K562 (cell line): ENCODE measurements around the gene AP1G2. TPM values are rescaled to one million over a fixed set of nuclear protein-coding genes. Genes with fewer than 3 reads are reported as not detected.
A peak's percentile ranks its signal among the peaks of the same experiment; 100 is the strongest.

Experiments
- BRD9 ChIP-seq: fragments of 450-650 bp; IDR thresholded peaks from 2 replicates; pipeline ENCODE4 v1.6.1; 2018; ENCODE audit warnings: low read depth; ENCODE audit not compliant: partially characterized antibody
- CBX5 ChIP-seq: IDR thresholded peaks from 2 replicates; pipeline ENCODE4 v1.6.1; 2014; ENCODE audit warnings: low read depth, borderline replicate concordance
- CTBP1 ChIP-seq: fragments of 450-650 bp; IDR thresholded peaks from 2 replicates; pipeline ENCODE4 v1.6.1; 2016; ENCODE audit warnings: borderline replicate concordance
- E2F4 ChIP-seq: sonication (generic); formaldehyde crosslinking; IDR thresholded peaks from 2 replicates; pipeline ENCODE4 v1.8.0; 2022; ENCODE audit warnings: mild to moderate bottlenecking, low read depth, missing genetic modification reagents
- ERF ChIP-seq: fragments of 450-650 bp; formaldehyde crosslinking; IDR thresholded peaks from 2 replicates; pipeline ENCODE4 v1.4.0; 2020; ENCODE audit warnings: mild to moderate bottlenecking, mixed read lengths
- ETS1 ChIP-seq: conservative IDR thresholded peaks from 2 replicates; pipeline ENCODE4 v1.6.1; 2011; ENCODE audit warnings: low read depth, mild to moderate bottlenecking, low read length; ENCODE audit not compliant: control insufficient read depth
- FIP1L1 ChIP-seq: fragments of 200-400 bp; formaldehyde crosslinking; IDR thresholded peaks from 2 replicates; pipeline ENCODE4 v1.6.1; 2018; ENCODE audit warnings: mild to moderate bottlenecking, low read depth, low read length; ENCODE audit not compliant: poor library complexity, severe bottlenecking
- HMG20A ChIP-seq: fragments of 450-650 bp; formaldehyde crosslinking; conservative IDR thresholded peaks from 2 replicates; pipeline ENCODE4 v1.4.0; 2020; ENCODE audit warnings: mild to moderate bottlenecking, mixed read lengths
- MXI1 ChIP-seq: IDR thresholded peaks from 2 replicates; pipeline ENCODE4 v1.6.1; 2011; ENCODE audit warnings: low read depth, mild to moderate bottlenecking, improper control_type of control experiment, low read length
- NELFE ChIP-seq: IDR thresholded peaks from 2 replicates; pipeline ENCODE4 v1.6.1; 2011; ENCODE audit warnings: mild to moderate bottlenecking; ENCODE audit not compliant: insufficient read depth, insufficient read length
- POLR2A ChIP-seq: fragments of 450-650 bp; conservative IDR thresholded peaks from 2 replicates; pipeline ENCODE4 v1.6.1; 2016
- RB1 ChIP-seq: fragments of 450-650 bp; IDR thresholded peaks from 2 replicates; pipeline ENCODE4 v1.6.1; 2017; ENCODE audit warnings: low read depth, mild to moderate bottlenecking
- USF2 ChIP-seq: sonication (generic); formaldehyde crosslinking; IDR thresholded peaks from 2 replicates; pipeline ENCODE4 v1.5.0; 2020; ENCODE audit warnings: missing genetic modification reagents
- XRCC5 ChIP-seq: fragments of 200-400 bp; formaldehyde crosslinking; IDR thresholded peaks from 2 replicates; pipeline ENCODE4 v1.6.1; 2017; ENCODE audit warnings: low read depth, mild to moderate bottlenecking, low read length
- ZBTB11 ChIP-seq, 3 experiments: fragments of 200-800 bp in 1 of 3; fragments of 250-450 bp in 1 of 3; fragments of 450-650 bp in 1 of 3; sonication (Bioruptor Pico) in 1 of 3; sonication (Bioruptor generic) in 1 of 3; formaldehyde crosslinking in 1 of 3; IDR thresholded peaks; 2 replicates each; pipeline versions ENCODE4 v1.6.1 to v1.8.0; 2016 to 2022; ENCODE audit warnings: mild to moderate bottlenecking in 2 of 3, missing genetic modification characterization in 2 of 3, missing compliant biosample characterization in 1 of 3, moderate library complexity in 1 of 3
- ZFPM2 ChIP-seq: fragments of 250-450 bp; sonication (Bioruptor Pico); IDR thresholded peaks from 2 replicates; pipeline ENCODE4 v1.5.1; 2022; ENCODE audit warnings: mild to moderate bottlenecking
- ZNF134 ChIP-seq: fragments of 250-450 bp; sonication (Bioruptor Pico); conservative IDR thresholded peaks from 2 replicates; pipeline ENCODE4 v1.4.0; 2020
- ZNF431 ChIP-seq: sonication (generic); formaldehyde crosslinking; IDR thresholded peaks from 2 replicates; pipeline ENCODE4 v1.8.0; 2022; ENCODE audit warnings: mild to moderate bottlenecking, missing genetic modification reagents
- ZNF436 ChIP-seq: fragments of 250-450, 450-650 bp; sonication (Bioruptor Pico); formaldehyde crosslinking; IDR thresholded peaks from 2 replicates; pipeline ENCODE4 v1.7.0; 2020; ENCODE audit warnings: mild to moderate bottlenecking
- ZNF696 ChIP-seq: fragments of 250-450 bp; sonication (Bioruptor Pico); conservative IDR thresholded peaks from 2 replicates; pipeline ENCODE4 v1.4.0; 2020; ENCODE audit warnings: mild to moderate bottlenecking, moderate library complexity
- polyA plus RNA-seq, 8 experiments: library from polyadenylated mRNA; depleted of rRNA in 4 of 8; stranded (reverse) in 5 of 8; unstranded in 3 of 8; fragments of >200 nt; fragmentation: Nextera tagmentation in 2 of 8; fragmentation: Illumina TruSeq in 1 of 8; extraction: Ambion mirVana in 2 of 8; extraction: Trizol in 1 of 8; gene quantifications; 2 replicates each; pipeline versions ENCODE4 v1.2.1 to v1.2.3, GENCODE V29; 2011 to 2014; ENCODE audit warnings: inconsistent platforms in 1 of 8, missing spikeins in 1 of 8
- total RNA-seq, 7 experiments: library from RNA; depleted of rRNA in 6 of 7; stranded (reverse); fragments of >200 nt in 6 of 7; fragmentation: Illumina TruSeq in 2 of 7; extraction: Trizol in 2 of 7; gene quantifications; 2 replicates each; pipeline versions ENCODE4 v1.2.1 to v1.2.3, GENCODE V29; 2011 to 2021; ENCODE audit warnings: low replicate concordance in 1 of 7

AP1G2 gene
- total and polyA plus RNA-seq, 9 of the 15 experiments (the other 6 are each of a cell fraction or from before 2014, with no cell fraction given) = 19.1 to 83.5 (median 33.3) TPM

- TF ChIP-seq CTBP1 = peak; percentile 75
- TF ChIP-seq ZFPM2 (CRISPR knock-in tag) = no peak
- no peak for TF ChIP-seq NELFE
- no peak for TF ChIP-seq ZNF696 (CRISPR knock-in tag)
- TF ChIP-seq RB1 = no peak
- no peak for TF ChIP-seq FIP1L1
- 0 out of 2 replicates have a peak, but pooled peaks have one; percentile 35 for TF ChIP-seq MXI1
- TF ChIP-seq XRCC5 = peak; percentile 68; the same call in 1 of the 2 replicates
- no peak for TF ChIP-seq E2F4 (CRISPR knock-in tag)
- TF ChIP-seq POLR2A = peak; percentile 87
- no peak for TF ChIP-seq ZNF431
- TF ChIP-seq BRD9 = no peak
- TF ChIP-seq USF2 (CRISPR knock-in tag) = no peak
- no peak for TF ChIP-seq CBX5
- TF ChIP-seq ETS1 = no peak
- no peak for TF ChIP-seq ZNF134 (CRISPR knock-in tag)
- no peak for TF ChIP-seq HMG20A (CRISPR knock-in tag)
- 0 out of 6 replicates have a peak, but pooled peaks of 1 of the 3 experiments have one; percentile 25 for TF ChIP-seq ZBTB11 (CRISPR knock-in tag; IDR thresholded peaks at IDR 0.05)
- peak; percentile 55; the same call in 1 of the 2 replicates for TF ChIP-seq ERF
- no peak for TF ChIP-seq ZNF436 (CRISPR knock-in tag)
Observed at GRCh38 chr14:23567186-23568020, at the start of gene AP1G2 (continued).
